ENCODE data around the gene CAMK1D.

The CAMK1D gene

DNA sequence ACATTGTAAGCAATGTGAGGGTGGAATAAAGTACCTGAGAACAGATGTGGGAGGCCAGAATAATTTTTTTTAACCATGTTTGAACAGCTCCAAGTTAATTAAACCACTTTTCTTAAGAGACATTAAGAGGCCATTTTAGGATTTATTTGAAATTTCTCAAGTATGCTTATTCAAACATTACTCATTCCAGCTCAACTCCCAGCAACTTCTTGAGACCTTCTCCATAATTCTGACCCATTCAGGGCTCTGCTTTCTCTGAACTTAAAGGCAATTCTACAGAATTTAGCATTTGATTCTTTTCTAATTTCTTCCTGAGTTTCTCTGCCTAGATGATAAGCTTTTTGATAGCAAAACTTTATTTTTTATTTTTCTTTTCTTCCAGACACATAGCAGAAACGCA, 314.5 kb downstream of the CAMK1D start:
- peak; percentile 86 for DNase-seq

DNA sequence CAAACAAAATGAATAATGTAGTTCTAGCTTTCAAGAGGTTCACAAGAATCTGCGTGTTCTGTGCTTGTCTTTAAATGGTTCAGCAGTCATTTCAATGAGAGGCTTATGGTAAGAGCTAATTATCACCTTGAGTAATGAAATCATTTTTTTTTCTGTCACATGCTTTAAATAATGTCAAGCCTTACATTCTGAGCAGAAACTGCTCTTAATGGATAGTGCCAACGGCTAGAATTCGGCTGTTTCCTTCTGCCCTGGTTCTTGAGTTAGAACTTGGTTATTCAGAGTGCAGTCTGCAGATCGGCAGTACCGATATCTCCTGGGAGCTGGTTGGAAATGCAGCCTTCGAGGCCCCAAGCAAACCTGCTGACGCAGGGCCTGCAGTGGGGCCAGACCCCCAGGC, 316.2 kb downstream of the CAMK1D start:
- no peak for DNase-seq

DNA sequence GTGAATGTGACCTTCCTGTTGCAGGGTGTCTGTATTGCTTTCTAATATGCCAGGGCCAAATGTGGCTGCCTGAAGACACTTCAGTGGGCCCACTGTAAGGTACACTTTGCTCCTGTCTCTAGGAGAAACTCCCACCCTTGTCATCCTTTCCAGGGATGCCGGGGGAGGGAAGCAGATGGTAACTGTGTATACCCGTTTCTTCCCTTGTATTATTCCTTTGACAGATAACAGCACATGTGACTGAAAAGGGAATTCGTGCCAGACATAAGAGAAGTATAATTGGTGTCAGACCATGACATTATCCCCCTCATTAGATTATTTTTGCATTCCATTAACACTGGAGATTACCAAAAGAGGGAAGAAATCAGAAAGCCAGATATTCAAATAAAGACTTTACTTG, 317.7 kb downstream of the CAMK1D start:
- no peak for DNase-seq

DNA sequence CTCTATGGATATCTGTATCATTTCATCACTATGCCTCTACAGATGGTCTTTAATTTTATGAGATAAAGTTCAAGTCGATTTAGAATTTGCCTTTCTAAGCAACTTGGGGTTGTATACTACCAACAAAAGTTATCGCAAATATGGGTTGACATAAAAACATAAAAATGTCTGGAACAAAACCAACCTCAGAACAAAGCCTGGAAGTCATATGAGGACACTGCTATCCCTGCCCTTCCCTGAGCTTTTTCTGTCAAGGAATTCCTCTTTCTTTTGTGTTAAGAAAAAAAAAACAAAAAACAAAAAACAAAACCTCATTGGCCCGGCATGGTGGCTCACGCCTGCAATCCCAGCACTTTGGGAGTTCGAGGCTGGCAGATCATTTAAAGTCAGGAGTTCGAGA, 319.3 kb downstream of the CAMK1D start:
- no peak for DNase-seq

DNA sequence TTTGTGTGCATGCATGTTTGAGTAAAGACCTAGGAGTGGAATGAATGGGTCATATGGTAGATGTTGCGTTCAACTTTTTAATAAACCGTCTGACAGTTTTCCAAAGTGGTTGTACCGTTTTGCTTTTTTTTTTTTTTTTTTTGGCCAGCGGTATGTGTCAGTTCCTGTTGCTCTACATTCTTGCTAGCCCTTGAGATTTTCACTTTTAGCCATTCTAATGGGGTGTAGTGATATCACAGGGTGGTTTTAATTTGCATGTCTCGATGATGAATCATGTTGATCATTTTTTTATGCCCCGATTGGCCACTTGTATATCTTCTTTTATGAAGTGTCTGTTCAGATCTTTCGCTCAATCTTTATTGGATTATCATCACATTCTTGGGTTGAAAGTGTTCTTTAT, 320.7 kb downstream of the CAMK1D start:
- DNase-seq = no peak

DNA sequence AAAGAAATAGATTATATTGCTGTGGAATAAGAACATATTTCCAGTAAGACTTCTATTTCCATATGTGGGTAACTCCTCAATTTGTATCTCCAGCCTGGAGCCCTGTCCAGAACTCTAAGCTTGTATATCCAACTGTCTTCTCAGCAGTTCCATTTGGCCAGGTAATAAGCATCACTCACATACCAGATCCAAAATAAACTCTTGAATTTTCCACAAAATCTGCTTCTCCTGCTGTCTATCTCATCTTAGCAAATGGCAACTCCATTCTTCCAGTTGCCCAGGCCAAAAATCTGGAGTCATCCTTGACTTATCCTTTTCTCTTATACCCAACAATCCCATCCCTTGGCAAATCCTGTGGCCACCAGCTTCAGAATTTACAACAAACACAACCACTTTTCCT, 325.8 kb downstream of the CAMK1D start:
- no peak for DNase-seq

DNA sequence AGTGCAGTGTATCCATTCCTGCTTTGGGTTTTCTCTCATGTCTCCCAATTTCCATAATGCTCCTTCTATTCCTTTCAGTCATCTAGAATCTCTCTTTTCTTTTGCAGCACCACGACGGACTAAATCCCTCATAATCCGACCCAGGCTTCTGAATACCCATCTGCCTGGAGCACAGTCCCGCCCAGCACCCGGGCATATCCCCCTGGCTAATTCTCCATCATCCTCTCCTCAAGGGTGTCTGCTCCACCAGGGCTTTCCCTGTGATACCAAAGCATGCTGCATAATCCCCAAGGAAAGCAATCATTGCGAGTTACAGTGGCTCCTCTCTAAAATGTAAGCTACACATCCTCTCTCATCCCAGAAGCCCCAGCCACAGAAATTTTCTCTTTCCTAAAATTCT, 330.3 kb downstream of the CAMK1D start:
- no peak for DNase-seq

DNA sequence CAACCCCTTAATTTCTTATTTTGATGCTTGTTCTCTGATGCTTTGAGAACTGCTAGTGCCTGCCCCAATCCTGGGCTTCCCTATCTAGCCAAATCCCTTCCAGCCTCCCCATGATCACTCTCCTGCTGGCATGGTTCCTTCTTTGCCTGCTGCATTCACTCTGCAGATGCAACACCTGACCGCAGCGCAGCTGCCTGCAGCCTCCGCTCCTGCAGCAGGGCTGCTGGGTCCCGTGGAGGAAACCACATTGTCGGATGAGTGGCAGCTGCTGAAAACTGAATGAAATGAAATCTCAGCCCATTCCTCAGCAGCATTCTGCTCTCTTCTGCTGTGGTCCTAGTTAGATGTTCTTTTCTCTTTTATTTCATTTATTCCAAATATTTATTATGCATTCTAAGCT, 331.9 kb downstream of the CAMK1D start:
- DNase-seq = no peak

DNA sequence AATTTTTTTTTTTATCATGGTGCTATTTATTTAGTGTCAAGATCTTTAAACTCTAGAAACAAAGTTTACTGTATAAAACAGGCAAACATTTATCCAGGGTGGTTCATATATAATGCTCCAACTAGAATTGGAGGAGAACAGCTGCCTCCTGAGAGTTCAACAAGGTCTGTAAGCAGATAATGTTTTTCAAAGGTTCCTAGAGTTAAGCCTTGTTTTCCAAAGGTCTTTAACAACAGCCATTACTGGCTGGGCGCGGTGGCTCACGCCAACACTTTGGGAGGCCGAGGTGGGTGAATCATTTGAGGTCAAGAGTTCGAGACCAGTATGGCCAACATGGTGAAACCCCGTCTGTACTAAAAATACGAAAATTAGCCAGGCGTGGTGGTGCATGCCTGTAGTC, 335.4 kb downstream of the CAMK1D start:
- no peak for DNase-seq

DNA sequence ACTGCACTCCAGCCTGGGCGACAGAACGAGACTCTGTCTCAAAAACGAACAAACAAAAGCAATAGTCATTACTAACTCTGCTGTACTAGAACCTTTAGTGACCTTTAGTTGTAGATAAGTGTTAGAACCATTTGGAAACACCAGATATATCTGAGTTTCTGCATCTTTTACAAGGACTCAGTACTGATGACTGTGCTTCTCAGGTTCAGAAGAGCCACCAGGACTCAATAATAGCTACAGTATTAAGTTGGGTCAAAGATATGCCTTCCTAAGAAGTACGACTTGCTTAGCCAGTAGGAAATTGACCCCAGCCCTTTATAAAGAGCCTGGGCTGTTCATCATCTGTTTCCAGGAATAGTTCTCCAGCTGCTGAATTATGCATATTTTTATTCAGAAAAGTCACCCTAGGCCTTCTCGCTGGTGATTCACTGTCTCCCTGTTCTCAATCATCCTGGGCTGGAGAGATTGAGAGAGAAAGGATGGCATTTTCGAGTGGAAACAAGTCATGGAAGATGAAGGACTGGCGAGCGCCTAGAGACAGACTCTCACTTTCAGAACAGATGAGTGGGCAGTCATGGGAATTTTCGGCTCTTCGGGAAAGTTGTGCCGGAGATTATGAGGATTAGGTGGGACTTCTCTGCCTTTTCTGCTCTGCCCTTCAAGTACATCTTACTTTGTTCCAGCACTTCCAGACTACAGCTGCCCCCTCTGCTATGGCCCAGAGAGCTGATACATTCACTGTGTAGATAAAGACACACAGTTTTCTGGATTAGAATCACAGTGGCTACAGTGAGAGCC, 336.1 kb downstream of the CAMK1D start:
- DNase-seq = no peak

DNA sequence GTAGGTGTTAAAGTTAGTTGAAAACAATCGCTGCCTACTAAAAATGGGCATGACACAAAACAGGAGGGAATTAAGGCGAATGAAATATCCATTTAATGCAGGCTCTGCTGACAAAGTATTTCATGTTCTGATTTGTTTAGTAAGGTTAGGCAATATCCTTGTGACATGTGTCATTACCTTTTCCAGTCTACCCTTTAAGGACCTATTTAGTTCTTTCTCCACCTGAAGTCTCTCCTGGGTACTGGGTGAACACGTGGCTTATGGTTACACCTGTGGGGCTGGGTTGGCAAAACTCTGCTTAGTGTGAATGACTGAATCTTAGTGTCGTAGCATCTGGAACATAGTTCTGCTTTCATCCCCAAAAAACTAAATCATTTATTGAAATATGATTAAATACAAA, 338.6 kb downstream of the CAMK1D start:
- DNase-seq = no peak

DNA sequence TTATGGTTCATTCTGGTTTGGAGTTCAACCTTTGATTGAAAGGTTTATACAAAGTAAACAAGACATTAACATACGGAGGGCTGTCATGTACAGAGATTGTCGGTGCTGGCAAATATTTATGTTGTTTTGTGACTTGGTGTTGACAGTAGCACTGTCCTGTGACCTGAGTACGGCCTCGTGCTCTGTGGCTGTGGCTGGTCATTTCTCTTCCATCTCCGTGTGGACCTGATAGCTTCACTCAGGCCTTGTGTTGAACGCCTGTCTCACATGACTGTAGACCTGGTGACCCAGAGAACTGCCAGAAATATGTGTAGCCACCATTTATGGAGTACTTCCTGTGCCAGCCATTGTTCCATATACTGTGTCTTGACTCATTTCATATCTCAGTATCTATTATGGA, 340.5 kb downstream of the CAMK1D start:
- DNase-seq = no peak

DNA sequence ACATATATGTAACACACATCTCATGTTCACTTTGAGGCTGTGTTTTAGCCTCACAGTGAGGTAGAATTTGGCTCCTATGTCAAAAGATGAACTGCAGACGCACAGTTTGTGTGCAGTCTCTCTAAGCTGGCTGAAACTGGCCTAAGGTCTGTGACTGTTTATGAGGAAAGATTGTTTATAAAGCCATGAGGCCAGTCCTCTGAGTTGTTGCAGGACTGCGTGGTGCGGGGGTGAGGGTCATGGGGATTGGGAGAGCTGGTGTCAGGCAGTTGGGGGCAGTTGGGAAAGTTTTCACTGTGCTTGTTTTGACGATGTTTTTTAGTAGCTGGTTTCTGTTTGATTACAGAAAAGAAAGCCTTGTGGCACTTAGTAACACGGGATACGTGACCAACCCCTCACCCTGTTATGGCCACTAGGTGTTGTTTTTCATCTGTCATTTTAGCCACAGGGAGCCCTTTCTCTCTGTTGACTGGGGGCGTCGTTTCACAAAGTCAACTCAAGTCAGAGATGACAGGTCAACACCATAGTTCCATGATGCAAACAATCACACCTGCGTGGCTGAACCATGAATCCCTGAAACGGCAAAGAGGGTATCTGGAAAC, 341.3 kb downstream of the CAMK1D start:
- DNase-seq = no peak

DNA sequence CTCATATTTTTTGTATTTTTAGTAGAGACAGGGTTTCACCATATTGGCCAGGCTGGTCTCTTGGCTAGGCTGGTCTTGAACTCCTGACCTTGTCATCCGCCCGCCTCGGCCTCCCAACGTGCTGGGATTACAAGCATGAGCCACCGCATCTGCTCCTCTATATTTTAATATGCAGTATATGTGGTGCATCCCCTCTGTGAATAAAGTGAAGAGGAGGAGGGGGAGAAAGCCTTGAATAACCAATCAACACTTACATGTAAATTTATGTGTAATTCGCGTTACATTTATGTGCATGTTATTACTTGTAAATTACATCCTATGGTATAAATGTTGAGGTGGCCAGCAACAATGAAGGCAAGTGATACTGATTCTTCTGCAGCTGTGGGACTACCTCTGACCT, 342.2 kb downstream of the CAMK1D start:
- no peak for DNase-seq

DNA sequence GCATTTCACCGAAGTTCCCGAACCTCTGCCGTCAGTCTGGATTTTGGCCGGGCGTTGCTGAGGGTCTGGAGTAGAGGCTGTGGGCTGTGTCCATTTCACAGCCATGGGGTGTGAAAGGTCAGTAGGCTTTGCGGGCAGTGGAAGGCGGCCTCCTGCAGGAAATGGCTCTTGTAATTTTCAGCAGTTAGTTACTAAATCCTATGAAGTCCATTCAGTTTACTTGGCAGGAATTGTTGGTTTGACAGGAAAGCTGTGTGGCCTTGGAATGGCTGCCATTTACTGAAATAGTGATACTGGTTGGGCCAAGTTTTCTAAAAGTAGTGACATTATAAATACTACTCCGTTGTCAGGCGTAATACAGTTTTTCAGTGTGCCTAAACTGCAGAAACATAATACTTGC, 348.4 kb downstream of the CAMK1D start:
- no peak for DNase-seq

DNA sequence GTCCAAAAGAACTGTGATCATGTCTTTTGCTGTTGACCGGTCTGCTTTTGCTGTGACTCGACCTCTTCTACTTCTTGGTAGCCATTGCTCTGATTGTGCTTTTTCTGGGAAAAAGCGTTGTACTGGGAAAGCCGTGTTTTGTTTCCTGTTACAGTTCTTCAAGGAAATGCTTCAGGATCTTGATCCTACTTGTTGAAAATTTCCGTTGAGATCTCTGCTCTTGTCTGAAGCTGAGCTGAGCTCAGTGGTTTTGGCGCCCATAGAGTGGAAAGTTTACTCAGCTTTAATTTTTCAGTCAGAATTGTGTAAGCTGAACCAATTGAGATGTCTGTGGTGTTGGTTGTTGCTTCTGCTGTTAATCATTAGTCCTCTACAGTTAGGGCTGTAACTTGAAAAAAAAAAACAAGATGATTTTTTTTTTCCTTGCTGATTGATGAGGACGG, 349.9 kb downstream of the CAMK1D start:
- DNase-seq = no peak

DNA sequence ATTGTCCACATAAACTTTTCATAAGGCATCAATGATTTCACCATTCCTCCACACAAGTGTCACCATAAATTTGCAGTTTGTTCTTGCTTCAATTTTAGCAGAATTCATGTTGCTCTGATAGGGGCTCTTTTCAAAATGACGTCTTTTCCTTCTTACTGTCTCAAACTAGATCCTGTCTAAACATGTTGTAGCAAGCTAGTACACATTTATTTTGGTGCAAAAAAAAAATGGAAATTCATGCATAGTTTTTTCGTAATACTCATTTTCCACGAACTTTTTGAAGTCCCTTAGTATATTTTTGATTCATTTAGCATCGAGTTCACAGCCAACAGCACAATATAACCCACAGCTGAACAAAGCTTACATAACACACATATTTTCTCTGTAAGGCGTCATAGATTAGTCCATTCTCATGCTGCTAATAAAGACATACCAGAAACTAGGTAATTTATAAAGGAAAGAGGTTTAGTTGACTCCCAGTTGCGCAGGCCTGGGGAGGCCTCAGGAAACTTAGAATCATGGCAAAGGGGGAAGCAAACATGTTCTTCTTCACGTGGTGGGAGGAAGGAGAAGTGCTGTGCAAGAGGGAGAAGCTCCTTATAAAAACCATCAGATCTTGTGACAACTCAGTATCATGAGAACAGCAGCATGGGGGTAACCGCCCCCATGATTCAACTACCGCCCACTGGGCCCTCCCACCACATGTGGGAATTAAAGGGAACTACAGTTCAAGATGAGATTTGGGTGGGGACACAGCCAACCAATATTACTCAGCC, 350.6 kb downstream of the CAMK1D start:
- no peak for DNase-seq

DNA sequence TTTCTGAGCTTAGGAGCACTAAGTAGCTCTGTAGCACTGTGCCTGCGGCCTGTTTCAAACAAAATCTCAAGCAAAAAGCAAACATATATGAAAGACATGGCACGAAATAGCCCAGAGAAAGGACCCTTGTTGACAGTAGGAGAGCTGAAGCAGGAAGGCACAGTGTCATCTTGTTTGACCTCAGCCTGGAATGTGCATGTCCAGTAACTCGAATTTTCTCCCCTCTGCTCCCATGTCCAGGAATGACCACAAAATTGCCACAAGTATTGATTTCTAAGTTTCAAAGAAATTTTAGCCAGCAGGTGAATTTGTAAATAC, 351.2 kb downstream of the CAMK1D start:
- no peak for DNase-seq

DNA sequence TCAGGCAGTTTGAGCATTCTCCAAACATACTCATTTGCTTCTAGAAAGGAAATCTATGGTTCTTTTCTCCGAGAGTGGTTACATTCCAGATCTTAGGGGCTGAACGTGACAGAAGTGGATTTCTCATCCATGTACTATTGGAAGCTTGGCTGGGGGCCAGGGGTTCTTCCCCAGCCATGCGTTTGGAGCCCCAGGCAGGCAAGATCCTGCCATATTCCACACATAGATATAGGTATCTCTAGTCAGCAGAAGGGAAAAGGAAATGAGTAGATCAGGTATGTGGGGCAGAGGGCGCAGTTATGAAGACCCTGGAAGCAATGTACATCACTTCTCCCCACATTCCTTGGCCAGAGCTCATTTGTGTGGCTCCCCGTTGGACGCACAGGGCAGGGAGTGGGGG, 352.3 kb downstream of the CAMK1D start:
- no peak for DNase-seq

DNA sequence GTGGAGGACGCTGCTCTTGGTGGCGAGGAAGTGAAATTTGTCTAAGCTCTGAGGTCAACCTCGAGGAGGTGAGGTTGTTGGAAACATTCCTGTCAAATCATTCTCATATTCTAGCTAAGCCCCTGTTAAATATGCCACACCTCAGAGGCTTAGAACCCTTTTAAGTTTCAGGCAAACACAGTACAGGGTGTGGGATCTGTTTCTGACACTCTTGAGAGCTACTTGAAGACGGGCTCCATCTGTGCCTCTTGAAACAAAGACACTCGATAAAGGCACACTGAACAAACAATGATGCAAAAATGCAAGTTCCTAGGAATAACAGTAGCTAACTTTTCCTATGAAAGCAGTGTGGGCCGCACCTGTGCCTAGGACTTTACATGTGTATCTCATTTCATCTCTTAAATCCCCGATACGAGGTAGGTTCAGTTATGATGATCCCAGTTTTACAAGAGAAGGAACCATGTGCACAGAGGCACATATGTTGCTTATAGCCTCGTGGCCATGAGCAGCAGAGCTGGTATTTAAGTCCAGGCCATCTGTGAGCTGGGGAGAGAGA, 352.9 kb downstream of the CAMK1D start:
- peak; percentile 25 for DNase-seq

DNA sequence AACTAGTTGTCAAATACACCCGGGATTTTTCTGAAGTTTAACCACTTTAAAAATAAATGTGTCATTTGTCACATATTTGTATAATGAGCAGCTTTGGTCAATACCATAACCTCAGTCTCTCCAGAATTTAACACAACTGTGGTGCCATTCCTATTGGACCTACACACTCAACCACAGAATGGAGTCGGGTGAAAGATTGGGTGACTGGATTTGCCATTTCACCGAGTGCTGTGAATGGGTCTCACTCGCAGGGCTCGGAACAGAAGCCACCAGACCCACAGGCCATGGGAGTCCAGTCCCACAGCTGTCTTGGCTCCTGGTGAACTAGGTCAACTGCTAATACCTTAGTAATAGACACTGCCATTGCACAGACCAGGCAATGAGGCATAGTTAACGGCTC, 353.8 kb downstream of the CAMK1D start:
- no peak for DNase-seq

DNA sequence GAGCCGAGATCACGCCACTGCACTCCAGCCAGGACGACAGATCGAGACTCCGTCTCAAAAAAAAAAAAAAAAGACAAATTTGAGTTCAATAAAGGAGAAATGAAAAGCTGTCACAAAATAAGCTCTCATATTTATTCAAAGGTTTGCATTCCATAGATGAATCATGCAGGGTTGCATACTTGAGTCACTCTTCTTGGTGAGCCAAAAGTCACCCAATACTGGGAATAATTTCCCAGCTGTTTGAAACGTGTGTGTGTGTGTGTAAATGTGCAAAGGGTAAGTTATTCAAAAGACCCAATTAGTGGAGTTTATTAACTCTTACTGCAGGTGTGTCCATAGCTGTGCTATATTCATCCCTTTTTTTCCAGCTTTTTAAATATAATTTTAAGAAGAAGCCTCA, 354.5 kb downstream of the CAMK1D start:
- DNase-seq = no peak

DNA sequence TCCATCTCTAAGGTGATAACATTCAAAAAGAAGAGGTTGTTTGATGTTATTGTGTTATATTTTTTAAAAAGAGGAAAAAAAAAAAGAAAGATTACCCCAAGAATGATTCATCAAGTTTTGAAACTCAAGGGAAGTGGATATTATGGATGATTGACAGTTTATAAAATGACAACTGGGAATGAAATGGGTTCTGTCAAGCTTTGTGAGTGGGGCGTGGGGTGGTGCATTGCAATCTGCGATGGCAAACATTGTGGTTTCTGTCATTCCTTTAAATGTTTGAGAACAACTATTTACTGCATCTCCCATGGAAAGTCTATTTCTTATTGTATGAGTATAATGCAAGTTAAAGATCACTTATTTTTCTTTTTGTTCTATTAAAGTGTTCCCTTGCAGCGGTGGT, 355.1 kb downstream of the CAMK1D start:
- DNase-seq = no peak

DNA sequence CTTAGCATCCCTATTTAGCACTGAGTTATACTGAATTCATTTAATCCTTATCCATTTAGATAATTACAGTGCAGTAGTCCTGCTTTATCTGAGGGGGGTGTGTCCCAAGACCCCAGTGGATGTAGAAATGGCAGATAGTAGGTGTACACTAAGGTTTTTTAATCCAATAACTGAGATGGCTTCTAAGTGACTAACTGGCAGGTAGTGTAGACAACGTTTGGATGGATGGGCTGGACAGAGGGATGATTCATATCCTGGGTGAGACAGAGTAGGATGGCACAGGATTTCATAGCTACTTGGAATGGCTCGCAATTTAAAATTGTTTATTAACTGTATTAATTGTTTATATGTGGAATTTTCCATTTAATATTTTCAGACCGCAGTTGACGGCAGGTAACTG, 356.6 kb downstream of the CAMK1D start:
- DNase-seq = no peak

All from DMS79 treated with DMSO at 0.1 percent for 48 hours (cell line).